ENCODE results near the gene BORCS5.

Gene BORCS5

GRCh38 chr12:12511021-12511783, 154.3 kb downstream of the BORCS5 start:
- no peak for TF ChIP-seq CTCF (IDR thresholded peaks at IDR 0.05; ENCODE audit: low read depth, low read length, missing control alignments)
- no peak overlapping the region for H3K4me3 ChIP-seq (ENCODE audit: low read depth, low read length)
- no peak for DNase-seq (ENCODE audit: low read depth)

DNA sequence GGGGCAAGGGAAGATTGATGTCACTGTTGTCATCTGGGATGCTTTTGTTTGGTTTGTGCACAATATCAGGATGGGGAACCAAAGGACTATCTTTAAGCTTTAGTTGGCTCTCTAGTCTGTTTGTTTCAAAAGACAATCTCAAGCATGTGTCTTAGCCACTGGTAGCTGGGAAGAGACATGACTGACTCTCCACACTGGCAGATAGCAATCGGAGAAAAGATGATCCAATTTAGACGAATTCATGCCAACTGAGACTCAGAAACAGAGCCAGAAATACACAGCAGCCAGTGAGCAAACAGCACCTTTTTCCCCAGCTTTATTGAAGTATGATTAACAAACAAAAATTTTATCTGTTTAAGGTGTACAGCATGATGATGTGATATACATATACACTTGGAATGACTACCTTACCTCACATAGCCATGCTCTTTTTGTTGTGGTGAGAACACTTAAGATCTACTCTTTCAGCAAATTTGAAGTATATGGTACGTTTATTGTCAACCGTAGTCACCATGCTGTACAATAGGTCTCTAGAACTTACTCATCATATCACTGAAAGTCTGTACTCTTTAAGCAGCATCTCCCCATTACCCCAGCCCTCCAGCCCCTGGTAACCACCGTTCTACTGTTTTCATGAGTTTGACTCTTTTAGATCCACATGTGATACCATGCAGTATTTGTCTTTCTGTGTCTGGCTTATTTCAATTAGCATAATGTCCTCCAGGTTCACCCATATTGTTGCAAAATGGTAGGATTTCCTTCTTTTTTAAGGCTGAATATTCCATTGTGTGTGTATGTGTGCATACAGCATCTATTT, 155.2 kb downstream of the BORCS5 start:
- DNase-seq (ENCODE audit: low read depth) = no peak
- no peak for TF ChIP-seq CTCF (IDR thresholded peaks at IDR 0.05; ENCODE audit: low read depth, low read length, missing control alignments)
- H3K4me3 ChIP-seq (ENCODE audit: low read depth, low read length) = no peak overlapping the region

DNA sequence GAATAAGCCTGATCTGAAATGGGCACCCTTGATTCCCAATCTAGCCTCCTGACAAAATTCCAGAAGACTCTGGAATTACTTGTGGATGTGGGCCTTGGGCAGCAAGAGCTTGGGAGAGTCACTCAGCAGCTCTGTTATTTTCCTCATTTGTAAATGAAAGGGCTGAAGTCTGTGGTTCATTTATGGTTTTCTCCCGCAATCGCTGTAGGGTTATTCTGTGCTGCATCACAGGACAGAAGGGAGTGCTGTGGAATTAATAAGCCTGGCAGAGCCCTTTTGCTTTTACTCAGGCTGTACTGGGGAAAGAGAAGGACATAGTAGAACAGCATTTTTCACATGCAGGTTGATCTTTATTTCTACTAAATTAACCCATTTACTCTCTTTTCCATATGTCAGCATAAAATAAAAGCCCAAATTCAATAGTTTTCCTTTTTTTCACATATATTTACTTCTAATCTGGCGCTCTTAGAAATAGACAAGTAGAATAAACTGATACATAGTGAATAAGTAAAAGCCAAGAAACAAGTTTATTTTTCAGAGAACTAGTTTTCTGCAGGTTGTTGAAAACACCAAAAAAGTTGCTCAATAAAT, 156.6 kb downstream of the BORCS5 start:
- no peak overlapping the region for H3K4me3 ChIP-seq (ENCODE audit: low read depth, low read length)
- no peak for DNase-seq (ENCODE audit: low read depth)

GRCh38 chr12:12518464-12518845, 161.6 kb downstream of the BORCS5 start:
- no peak overlapping the region for H3K4me3 ChIP-seq (ENCODE audit: low read depth, low read length)
- TF ChIP-seq CTCF (IDR thresholded peaks at IDR 0.05; ENCODE audit: low read depth, low read length, missing control alignments) = no peak
- no peak for DNase-seq (ENCODE audit: low read depth)

More for the DNA sequence above, 156.6 kb downstream of the BORCS5 start:
- no peak for TF ChIP-seq CTCF (IDR thresholded peaks at IDR 0.05; ENCODE audit: low read depth, low read length, missing control alignments)

DNA sequence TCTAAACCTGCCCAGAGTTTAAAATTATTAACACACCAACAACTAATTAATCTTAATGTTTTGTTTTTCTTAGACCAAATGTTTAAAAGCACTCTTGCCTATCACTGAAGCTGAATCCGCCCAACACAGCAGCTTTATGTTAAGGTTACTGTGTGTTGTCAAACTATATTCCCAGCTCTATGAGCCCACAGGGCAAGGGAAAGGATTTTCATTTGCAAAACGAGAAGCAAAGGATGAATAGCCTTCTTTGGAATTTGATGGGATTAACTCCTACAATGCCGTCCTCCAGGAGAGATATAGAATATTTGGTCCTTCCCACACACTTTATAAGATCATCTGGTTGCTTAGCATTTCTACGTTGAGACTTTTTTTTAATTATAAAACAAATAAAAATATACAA, 162.0 kb downstream of the BORCS5 start:
- TF ChIP-seq CTCF (IDR thresholded peaks at IDR 0.05; ENCODE audit: low read depth, low read length, missing control alignments) = no peak
- no peak for DNase-seq (ENCODE audit: low read depth)
- H3K4me3 ChIP-seq (ENCODE audit: low read depth, low read length) = no peak overlapping the region
